CD4-positive, alpha-beta T cell treated with Interleukin-12 subunit alpha and Interleukin-12 subunit beta, for 1 hour (primary cell): ENCODE data around the gene LMAN2L.

ENCODE experiments used
- DNase-seq: peaks from one replicate; pipeline ENCODE4 v3.0.0-alpha.2; 2020

LMAN2L gene

GRCh38 chr2:96760036-96760985 is 20.4 kb upstream of the LMAN2L start, which contains the start of gene CNNM4:
TSS of gene CNNM4 (plus strand) at chr2:96760902. CDS start at chr2:96761000, 98 bp downstream.
- DNase-seq = peak; percentile 92

- DNase-seq = no peak
These were observed 19.7 kb upstream of the LMAN2L start for GRCh38 chr2:96759548-96759947.

GRCh38 chr2:96758987-96759386 is 19.1 kb upstream of the LMAN2L start:
- no peak for DNase-seq

- DNase-seq = no peak
These were observed 17.6 kb upstream of the LMAN2L start for GRCh38 chr2:96757477-96757860.

DNA sequence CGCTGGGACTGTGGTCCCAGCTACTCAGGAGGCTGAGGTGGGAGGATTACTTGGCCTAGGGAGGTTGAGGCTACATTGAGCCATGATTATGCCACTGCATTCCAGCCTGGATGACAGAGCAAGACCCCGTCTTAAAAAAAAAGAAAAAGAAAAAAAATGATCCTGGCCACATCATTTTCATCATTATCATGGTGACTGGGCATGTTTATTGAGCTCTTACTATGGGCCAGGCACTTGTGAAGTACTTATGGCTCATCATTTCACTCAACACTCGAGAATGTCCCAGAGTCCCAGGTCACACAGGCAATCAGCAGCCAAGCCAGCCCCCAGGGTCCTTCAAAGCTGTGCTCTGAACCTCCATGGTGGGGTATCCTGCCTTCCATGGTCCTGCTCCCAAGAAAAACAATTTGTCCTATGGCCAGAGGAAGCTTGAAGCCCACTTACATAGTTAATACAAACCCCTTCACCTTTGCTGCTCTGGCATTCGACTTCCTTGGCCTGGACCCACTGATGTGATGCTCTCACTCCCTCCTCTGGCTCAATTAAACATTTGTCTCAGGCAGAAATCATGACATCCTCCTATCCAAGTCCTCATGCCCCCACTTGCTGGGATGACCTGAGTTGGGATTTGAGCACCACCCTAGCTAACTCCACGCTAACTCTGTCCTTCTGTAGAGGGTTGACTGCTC is 17.1 kb upstream of the LMAN2L start:
- no peak for DNase-seq

DNA sequence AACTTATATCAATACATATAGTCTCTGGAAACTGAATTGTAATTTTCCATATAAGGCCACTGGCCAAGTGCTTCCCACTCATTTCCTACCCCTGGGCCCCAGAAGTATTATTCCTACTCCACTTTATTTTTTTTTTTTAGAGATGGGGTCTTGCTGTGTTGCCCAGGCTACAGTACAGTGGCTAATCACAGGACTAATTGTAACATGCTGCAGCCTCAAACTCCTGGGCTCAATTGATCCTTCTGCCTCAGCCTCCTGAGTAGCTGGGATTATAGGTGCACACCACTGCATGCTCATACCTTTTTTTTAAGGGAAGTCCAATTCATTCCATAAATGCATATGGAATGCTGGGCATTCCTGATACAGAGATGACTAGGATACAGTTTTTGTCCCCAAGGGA is 14.5 kb upstream of the LMAN2L start:
- no peak for DNase-seq

GRCh38 chr2:96753661-96754282 is 13.9 kb upstream of the LMAN2L start:
- no peak for DNase-seq

DNA sequence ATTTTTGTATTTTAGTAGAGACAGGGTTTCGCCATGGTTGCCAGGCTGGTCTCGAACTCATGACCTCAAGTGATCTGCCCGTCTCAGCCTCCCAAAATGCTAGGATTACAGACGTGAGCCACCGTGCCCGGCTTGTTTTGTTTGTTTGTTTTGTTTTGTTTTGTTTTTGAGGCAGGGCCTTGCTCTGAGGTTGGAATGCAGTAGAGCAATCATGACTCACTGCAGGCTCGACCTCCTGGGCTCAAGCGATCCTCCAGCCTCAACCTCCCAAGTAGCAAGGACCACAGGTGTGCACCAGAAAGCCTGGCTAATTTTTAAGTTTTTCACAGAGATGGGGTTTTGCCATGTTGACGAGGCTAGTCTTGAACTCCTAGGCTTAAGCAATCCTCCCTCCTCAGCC is 11.9 kb upstream of the LMAN2L start:
- DNase-seq = no peak

DNA sequence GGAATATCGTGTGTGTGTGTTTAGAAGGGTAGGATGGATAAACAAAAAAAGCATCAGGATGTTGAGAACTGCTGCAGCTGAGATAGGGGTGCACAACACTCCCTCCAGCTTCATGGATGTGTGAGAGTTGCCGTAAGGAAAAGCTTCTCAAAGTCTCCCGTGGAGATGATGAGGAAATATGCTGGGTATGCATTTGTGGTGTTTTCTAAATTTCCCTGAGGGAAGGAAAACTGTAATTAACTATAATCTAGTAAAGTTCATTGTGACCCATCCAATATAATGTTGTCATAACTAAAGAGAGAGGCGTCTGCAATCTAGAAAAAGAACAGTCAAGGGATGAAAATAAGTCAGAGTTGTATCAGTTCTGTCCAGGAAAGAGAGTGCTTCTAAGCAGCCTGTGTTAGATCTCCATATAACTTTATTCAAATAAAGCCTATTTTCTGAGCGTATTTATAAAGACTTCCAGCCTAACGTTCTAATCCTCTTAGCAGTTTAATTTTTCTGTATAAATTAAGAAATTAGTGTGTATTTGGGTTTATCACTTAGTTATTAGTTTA is 7.3 kb upstream of the LMAN2L start:
- no peak for DNase-seq

DNA sequence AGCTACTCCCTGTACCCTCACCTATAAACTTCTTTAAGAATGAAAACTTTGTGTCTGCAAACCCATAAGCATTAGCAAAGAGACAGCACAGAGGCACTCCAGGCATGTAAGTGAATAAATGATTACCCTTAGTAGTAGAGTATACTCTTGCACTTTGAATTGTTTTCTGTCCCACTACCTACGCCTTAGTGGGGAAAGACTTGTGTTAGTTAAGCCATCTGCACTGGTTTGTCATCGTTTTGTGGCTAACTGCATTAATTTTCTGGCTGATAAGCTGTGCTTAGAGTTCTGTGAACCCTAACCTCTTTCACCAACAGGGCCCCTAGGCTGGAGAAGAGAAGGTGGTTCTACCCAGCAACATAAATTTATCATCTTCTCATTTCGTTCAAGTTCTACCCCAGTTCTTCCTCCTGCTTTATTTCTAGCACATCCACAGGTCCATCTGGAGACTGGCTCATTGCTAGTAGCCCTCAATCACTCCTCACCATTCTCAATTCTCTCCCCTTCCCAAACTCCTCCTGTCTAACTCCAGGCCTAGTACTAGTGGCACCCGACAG is 710 bp downstream of the LMAN2L start:
- DNase-seq = no peak

GRCh38 chr2:96737831-96738230 is 2.0 kb downstream of the LMAN2L start:
- peak; percentile 45 for DNase-seq

DNA sequence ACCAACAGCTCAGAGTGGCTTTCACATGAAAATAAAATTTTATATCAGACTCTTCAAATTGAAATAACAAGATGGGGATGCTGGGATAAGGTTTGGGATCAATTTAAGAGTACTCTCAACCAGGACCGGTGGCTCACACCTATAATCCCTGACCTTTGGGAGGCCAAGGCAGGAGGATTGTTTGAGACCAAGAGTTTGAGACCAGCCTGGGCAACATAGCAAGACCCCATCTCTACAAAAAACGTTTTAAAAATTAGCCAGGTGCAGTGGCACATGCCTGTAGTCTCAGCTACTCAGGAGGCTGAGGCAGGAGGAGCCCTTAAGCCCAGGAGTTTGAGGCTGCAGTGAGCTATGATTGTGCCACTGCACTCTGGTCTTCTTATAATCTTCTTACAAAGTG is 2.6 kb downstream of the LMAN2L start:
- no peak for DNase-seq

GRCh38 chr2:96734880-96735583 is 4.8 kb downstream of the LMAN2L start:
- no peak for DNase-seq

DNA sequence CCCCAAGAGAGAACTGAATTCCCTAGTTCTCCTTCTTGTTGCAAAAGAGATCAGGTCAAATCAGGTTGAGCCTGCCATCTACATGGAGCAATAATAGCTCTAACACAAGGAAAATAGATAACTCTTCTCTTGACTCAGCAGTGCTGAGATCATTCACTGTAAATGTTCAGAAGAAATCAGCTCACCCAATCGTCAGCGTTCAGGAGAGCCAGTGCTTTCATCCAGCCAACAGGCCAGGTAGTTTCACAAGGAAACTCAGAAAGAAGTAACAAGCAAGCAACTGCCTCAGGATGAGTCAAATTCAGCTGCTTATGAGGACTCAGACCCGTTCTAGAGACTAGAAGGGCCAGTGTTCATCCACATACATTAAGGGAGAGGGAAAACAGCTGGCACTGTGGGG is 5.9 kb downstream of the LMAN2L start:
- no peak for DNase-seq

GRCh38 chr2:96730212-96730611 is 9.7 kb downstream of the LMAN2L start:
- DNase-seq = no peak

GRCh38 chr2:96729748-96730147 is 10.1 kb downstream of the LMAN2L start:
- no peak for DNase-seq

- no peak for DNase-seq
These were observed 12.4 kb downstream of the LMAN2L start for GRCh38 chr2:96727431-96727830.

- DNase-seq = no peak
These were observed 13.7 kb downstream of the LMAN2L start for GRCh38 chr2:96726131-96726530.

DNA sequence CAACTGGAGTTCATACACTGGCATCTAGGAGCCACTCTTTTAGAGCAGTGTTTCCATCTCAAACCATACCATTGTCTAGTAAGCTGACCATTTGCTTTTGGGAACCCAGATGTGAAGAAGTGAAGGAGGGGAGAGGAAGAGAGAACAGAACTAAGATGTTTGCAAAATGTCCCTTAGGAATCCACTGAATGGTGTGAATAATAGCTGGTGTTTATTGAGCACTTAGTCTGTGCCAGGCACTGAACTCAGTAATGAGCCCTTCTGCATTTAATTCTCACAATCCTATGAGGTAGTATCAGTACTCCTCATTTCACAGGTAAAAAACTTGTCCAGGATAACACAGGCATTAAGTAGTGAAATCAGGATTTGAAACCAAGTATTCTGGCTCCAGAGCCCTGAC is 23.5 kb downstream of the LMAN2L start:
- no peak for DNase-seq

DNA sequence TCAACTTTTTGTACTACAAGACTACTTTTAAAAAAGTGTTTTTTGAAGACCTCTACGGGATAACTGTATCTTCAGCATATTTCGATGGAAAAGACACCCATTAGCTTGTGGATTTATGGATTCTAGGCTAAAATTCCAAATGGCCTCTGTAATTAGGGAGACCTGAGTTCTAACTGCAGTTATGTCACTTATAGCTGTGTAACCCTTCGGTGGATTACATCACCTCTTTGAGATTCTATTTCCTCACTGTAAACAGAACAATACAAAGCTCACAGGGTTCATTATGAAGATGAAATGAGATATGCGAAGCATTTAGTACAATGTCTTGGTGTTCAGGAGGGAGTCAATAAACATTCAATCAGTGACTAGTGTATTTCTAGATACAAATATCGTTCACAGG is 24.2 kb downstream of the LMAN2L start:
- DNase-seq = no peak

DNA sequence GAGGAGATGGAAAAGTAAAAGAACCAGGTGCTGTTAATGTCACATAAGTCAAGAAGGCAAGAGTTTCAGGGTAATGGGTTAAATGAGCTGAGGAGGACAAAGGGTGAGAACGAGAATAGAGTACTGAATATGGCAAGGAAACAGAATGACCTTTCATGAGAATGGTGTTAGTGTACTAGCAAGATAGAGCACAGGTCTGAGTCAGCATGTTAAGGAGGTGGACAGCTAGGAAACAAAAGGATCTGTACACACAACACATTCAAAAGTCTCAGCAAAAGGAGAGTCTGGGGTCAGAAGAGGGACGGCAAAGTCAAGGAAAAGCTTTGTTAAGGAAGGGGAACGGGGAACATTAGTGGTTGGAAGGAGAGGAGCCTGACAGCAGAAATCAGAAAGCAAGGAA is 28.9 kb downstream of the LMAN2L start:
- DNase-seq = no peak

GRCh38 chr2:96703021-96703751 is 36.7 kb downstream of the LMAN2L start:
- no peak for DNase-seq
